ENCODE measurements around the gene ACO1. TPM values are rescaled to one million over a fixed set of nuclear protein-coding genes. Genes with fewer than 3 reads are reported as not detected.

The ACO1 gene
- total and polyA plus RNA-seq, 2 experiments from 2014 or later = 72.0 to 79.5 TPM

DNA sequence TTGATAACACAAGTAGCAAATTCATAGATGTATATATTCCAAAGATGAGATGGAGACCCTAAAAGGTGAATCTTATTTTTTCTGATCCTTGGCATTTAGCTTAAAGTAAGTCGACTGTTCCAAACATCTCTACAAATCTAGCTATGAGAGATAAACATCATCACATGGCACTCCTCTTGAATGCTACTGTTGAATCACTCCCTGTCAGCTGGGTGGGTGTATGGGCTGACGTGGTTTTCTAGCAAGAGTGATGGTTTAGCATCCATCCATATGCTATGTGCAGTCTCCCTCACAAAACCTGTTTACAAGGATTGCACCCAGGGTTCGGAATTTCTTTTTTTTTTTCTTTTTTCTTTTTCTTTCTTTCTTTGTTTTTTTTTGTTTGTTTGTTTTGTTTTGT lies 13.8 kb downstream of the ACO1 start:
- peak overlapping the region; percentile 19 for H3K27ac ChIP-seq
- no peaks in the 10 kb centered on the region for H3K27me3 ChIP-seq (replicated peaks; ENCODE audit: insufficient read depth)
- no peak overlapping the region for H3K9ac ChIP-seq
- H3K4me2 ChIP-seq (ENCODE audit: unreplicated experiment) = peak overlapping the region; percentile 10
- no peaks in the 10 kb centered on the region for H3K36me3 ChIP-seq (ENCODE audit: low read depth)
- no peaks in the 10 kb centered on the region for H3K9me3 ChIP-seq (ENCODE audit: low read depth)
- no peaks in the 10 kb centered on the region for H3K9me2 ChIP-seq (ENCODE audit: insufficient read depth)
- WGBS, 2 experiments (ENCODE audit: low coverage in 1 of 2, low lambda C conversion rate in 2 of 2, missing lambda C conversion rate in 2 of 2) = 26 to 32% methylated on average over 3 of the region's 3 CpGs
- H2AFZ ChIP-seq = no peak overlapping the region
- peaks cover 36% of the 10 kb centered on the region for H3F3A ChIP-seq (ENCODE audit: insufficient read depth)
- H3K4me3 ChIP-seq = no peak overlapping the region
- peak; percentile 75 for DNase-seq
- H4K20me1 ChIP-seq (ENCODE audit: insufficient read depth) = no peaks in the 10 kb centered on the region
- TF ChIP-seq EZH2 (IDR thresholded peaks at IDR 0.05; ENCODE audit: insufficient read depth, poor library complexity, severe bottlenecking) (no peak), EZH2phosphoT487 (IDR thresholded peaks at IDR 0.05; ENCODE audit: insufficient read depth, low read depth) (no peak)
- peaks cover 41% of the 10 kb centered on the region for H3K4me1 ChIP-seq (ENCODE audit: insufficient read depth)
- peaks cover 85% of the 10 kb centered on the region for H3K79me2 ChIP-seq (ENCODE audit: insufficient read depth)
- in situ Hi-C loops (cut with MboI) = loop anchor here (10.0 to 25.0 kb wide), 2 partner anchors 167 to 564 kb away; no protein-coding TSS in a partner anchor

DNA sequence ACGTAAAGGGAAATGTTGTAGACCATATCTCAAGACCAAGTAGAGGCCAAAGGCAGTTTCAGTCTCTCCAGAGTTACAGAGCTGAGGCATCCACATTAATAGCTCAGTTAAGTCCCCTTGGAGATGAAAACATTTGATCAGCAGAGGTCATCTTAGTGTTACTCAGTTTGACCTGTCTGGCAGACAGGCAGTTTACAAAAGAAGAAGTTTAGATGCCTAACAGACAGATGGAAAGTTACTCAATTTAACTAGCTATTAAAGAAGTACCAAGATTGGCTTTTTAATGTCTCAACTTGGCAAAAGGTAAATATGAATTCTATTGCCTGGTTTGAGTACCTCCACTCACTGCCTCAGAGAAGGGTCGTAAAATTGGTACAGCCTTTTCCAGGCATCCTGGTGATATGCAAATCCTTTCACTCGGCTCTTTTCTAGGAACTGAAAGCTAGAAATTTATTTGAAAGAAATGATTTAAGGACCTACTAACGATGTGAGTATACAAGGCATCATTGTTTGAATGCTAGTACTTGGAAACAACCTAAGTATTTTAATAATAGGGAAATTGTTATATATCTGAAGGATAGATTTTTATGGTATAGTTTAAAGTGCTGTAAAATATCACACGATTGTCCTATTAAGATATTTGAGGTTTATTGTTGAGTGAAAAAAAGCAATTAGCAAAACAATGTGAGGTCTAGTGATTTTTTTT lies 14.8 kb downstream of the ACO1 start:
- Histone ChIP-seq H3K9ac (no peak overlapping the region), H2AFZ (no peak overlapping the region), H3K4me2 (ENCODE audit: unreplicated experiment) (no peak overlapping the region), H3K27ac (no peak overlapping the region), H3K27me3 (replicated peaks; ENCODE audit: insufficient read depth) (no peaks in the 10 kb centered on the region), H3F3A (ENCODE audit: insufficient read depth) (peaks cover 36% of the 10 kb centered on the region), H3K36me3 (ENCODE audit: low read depth) (no peaks in the 10 kb centered on the region), H4K20me1 (ENCODE audit: insufficient read depth) (no peaks in the 10 kb centered on the region), H3K4me1 (ENCODE audit: insufficient read depth) (peaks cover 40% of the 10 kb centered on the region), H3K79me2 (ENCODE audit: insufficient read depth) (peaks cover 85% of the 10 kb centered on the region), H3K4me3 (no peak overlapping the region), H3K9me2 (ENCODE audit: insufficient read depth) (no peaks in the 10 kb centered on the region), H3K9me3 (ENCODE audit: low read depth) (no peaks in the 10 kb centered on the region)
- in situ Hi-C loops (cut with MboI) = loop anchor here (10.0 to 25.0 kb wide), 2 partner anchors 166 to 563 kb away; no protein-coding TSS in a partner anchor
- 79 to 81% methylated on average over 5 of the region's 5 CpGs for WGBS, 2 experiments (ENCODE audit: low coverage in 1 of 2, low lambda C conversion rate in 2 of 2, missing lambda C conversion rate in 2 of 2)
- TF ChIP-seq EZH2 (IDR thresholded peaks at IDR 0.05; ENCODE audit: insufficient read depth, poor library complexity, severe bottlenecking) = no peak
- TF ChIP-seq EZH2phosphoT487 (IDR thresholded peaks at IDR 0.05; ENCODE audit: insufficient read depth, low read depth) = no peak
- DNase-seq = no peak

DNA sequence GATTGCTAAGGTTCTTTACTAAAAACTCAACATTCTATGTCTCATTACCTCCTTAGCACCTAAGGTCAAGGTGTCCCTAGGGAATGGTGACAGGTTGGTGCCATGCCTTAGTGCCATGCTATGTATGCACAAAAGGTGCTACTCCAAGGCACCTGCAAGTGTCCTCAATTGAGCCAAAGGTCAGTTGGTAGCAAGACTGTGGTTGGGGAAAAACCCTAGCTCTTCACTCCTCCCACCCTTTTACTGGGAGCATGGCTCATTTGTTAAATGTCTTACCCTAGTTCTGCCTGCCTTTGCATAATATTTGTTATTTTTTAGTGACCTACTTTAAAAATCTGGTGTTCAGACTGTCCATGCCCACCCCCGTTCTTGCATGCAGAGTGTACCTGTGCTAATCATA lies 17.0 kb downstream of the ACO1 start:
- Histone ChIP-seq H2AFZ (no peak overlapping the region), H4K20me1 (ENCODE audit: insufficient read depth) (no peaks in the 10 kb centered on the region), H3K27me3 (replicated peaks; ENCODE audit: insufficient read depth) (no peaks in the 10 kb centered on the region), H3K9me3 (ENCODE audit: low read depth) (no peaks in the 10 kb centered on the region), H3K9ac (no peak overlapping the region), H3F3A (ENCODE audit: insufficient read depth) (peaks cover 18% of the 10 kb centered on the region), H3K4me2 (ENCODE audit: unreplicated experiment) (no peak overlapping the region), H3K27ac (no peak overlapping the region), H3K4me1 (ENCODE audit: insufficient read depth) (peaks cover 19% of the 10 kb centered on the region), H3K9me2 (ENCODE audit: insufficient read depth) (no peaks in the 10 kb centered on the region), H3K36me3 (ENCODE audit: low read depth) (peaks cover 10% of the 10 kb centered on the region), H3K4me3 (no peak overlapping the region), H3K79me2 (ENCODE audit: insufficient read depth) (peaks cover 78% of the 10 kb centered on the region)
- in situ Hi-C loops (cut with MboI) = no loop called here
- TF ChIP-seq EZH2phosphoT487 (IDR thresholded peaks at IDR 0.05; ENCODE audit: insufficient read depth, low read depth) (no peak), EZH2 (IDR thresholded peaks at IDR 0.05; ENCODE audit: insufficient read depth, poor library complexity, severe bottlenecking) (no peak)
- WGBS, 2 experiments (ENCODE audit: low coverage in 1 of 2, low lambda C conversion rate in 2 of 2, missing lambda C conversion rate in 2 of 2) = 97 to 100% methylated on average over 1 of the region's 1 CpG
- no peak for DNase-seq

DNA sequence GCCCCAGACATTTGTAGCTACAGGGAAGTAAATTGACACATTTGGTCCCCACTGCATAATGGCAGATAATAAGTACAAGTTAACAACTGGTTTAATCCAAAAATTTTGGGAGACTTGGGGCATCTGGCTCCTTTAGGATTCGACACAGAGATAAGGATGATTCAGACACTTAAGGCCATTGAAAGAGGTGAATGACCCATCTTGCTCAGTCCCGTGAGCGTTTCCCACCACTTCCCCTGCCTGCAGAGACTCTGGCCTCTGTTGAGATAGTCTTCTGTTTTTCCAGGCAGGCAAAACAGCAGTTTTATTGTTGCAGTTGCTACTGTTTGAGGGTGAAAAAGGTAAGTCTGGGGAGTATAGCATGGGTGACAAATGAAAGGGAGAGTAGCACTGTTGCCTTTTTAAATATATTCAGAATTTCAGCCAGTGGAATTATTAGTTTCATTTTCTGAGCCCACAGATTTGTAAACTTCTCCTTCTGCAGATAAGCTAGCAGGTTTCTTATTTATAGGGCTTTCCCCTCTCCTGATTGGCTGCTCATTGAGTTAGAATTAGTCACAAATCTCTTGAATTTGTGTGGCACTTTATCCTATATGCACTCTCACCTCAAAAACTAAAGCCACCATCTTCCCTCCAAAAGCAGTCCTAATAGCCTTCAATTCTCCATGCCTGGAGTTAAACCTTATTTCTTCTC lies 19.3 kb downstream of the ACO1 start:
- H3K4me2 ChIP-seq (ENCODE audit: unreplicated experiment) = no peak overlapping the region

More for the DNA sequence above, 19.3 kb downstream of the ACO1 start:
- 87 to 94% methylated on average over 3 of the region's 3 CpGs for WGBS, 2 experiments (ENCODE audit: low coverage in 1 of 2, low lambda C conversion rate in 2 of 2, missing lambda C conversion rate in 2 of 2)
- Histone ChIP-seq H3F3A (ENCODE audit: insufficient read depth) (peaks cover 4% of the 10 kb centered on the region; the same call in 1 of the 2 replicates), H3K27me3 (replicated peaks; ENCODE audit: insufficient read depth) (no peaks in the 10 kb centered on the region), H4K20me1 (ENCODE audit: insufficient read depth) (no peaks in the 10 kb centered on the region), H2AFZ (no peak overlapping the region), H3K9me2 (ENCODE audit: insufficient read depth) (no peaks in the 10 kb centered on the region), H3K36me3 (ENCODE audit: low read depth) (peaks cover 33% of the 10 kb centered on the region), H3K79me2 (ENCODE audit: insufficient read depth) (peaks cover 56% of the 10 kb centered on the region), H3K27ac (no peak overlapping the region), H3K9me3 (ENCODE audit: low read depth) (no peaks in the 10 kb centered on the region), H3K4me3 (no peak overlapping the region), H3K9ac (no peak overlapping the region), H3K4me1 (ENCODE audit: insufficient read depth) (0 out of 2 replicates have a peak, but pooled peaks cover 2% of the 10 kb centered on the region)
- in situ Hi-C loops (cut with MboI) = no loop called here
- DNase-seq = no peak
- TF ChIP-seq EZH2 (IDR thresholded peaks at IDR 0.05; ENCODE audit: insufficient read depth, poor library complexity, severe bottlenecking) (no peak), EZH2phosphoT487 (IDR thresholded peaks at IDR 0.05; ENCODE audit: insufficient read depth, low read depth) (no peak)

All from GM23248 (cell line).